K562 (cell line): ENCODE data around the gene SLC9A1. TPM values are rescaled to one million over a fixed set of nuclear protein-coding genes. Genes with fewer than 3 reads are reported as not detected.

Source experiments
- HEY1 ChIP-seq: fragments of 250-450 bp; sonication (Bioruptor Pico); IDR thresholded peaks from 2 replicates; pipeline ENCODE4 v1.5.0; 2020; ENCODE audit warnings: mild to moderate bottlenecking, moderate library complexity, borderline replicate concordance
- HOXB6 ChIP-seq: fragments of 250-450 bp; sonication (Bioruptor Pico); IDR thresholded peaks from 2 replicates; pipeline ENCODE4 v1.5.1; 2022; ENCODE audit warnings: mild to moderate bottlenecking, borderline replicate concordance
- KDM2B ChIP-seq: fragments of 250-450 bp; sonication (Bioruptor Pico); IDR thresholded peaks from 2 replicates; pipeline ENCODE4 v1.8.0; 2021; ENCODE audit warnings: mild to moderate bottlenecking, moderate library complexity
- SPI1 ChIP-seq: IDR thresholded peaks from 2 replicates; pipeline ENCODE4 v1.6.1; 2011; ENCODE audit warnings: low read depth, low read length, control low read depth, borderline replicate concordance
- ZNF324 ChIP-seq: fragments of 250-450 bp; sonication (Bioruptor Pico); IDR thresholded peaks from 2 replicates; pipeline ENCODE4 v1.4.0; 2020; ENCODE audit warnings: mild to moderate bottlenecking
- ZNF407 ChIP-seq: fragments of 450-650 bp; IDR thresholded peaks from 2 replicates; pipeline ENCODE4 v1.6.1; 2016; ENCODE audit warnings: low read depth
- ZNF644 ChIP-seq: fragments of 200-800 bp; sonication (Bioruptor generic); IDR thresholded peaks from 2 replicates; pipeline ENCODE4 v1.6.1; 2016; ENCODE audit warnings: low read depth, missing genetic modification characterization, missing compliant biosample characterization
- ZSCAN32 ChIP-seq: fragments of 450-650 bp; formaldehyde crosslinking; IDR thresholded peaks from 2 replicates; pipeline ENCODE4 v1.4.0; 2020; ENCODE audit warnings: mild to moderate bottlenecking, moderate library complexity
- polyA plus RNA-seq, 8 experiments: library from polyadenylated mRNA; depleted of rRNA in 4 of 8; stranded (reverse) in 5 of 8; unstranded in 3 of 8; fragments of >200 nt; fragmentation: Nextera tagmentation in 2 of 8; fragmentation: Illumina TruSeq in 1 of 8; extraction: Ambion mirVana in 2 of 8; extraction: Trizol in 1 of 8; gene quantifications; 2 replicates each; pipeline versions ENCODE4 v1.2.1 to v1.2.3, GENCODE V29; 2011 to 2014; ENCODE audit warnings: inconsistent platforms in 1 of 8, missing spikeins in 1 of 8
- total RNA-seq, 7 experiments: library from RNA; depleted of rRNA in 6 of 7; stranded (reverse); fragments of >200 nt in 6 of 7; fragmentation: Illumina TruSeq in 2 of 7; extraction: Trizol in 2 of 7; gene quantifications; 2 replicates each; pipeline versions ENCODE4 v1.2.1 to v1.2.3, GENCODE V29; 2011 to 2021; ENCODE audit warnings: low replicate concordance in 1 of 7
- TF ChIP-seq, protein P1 (sequence below): fragments of 450-650 bp; IDR thresholded peaks from 2 replicates; pipeline ENCODE4 v1.6.1; 2016; ENCODE audit warnings: mild to moderate bottlenecking
- TF ChIP-seq, protein P2 (sequence below): fragments of 450-650 bp; formaldehyde crosslinking; IDR thresholded peaks from 2 replicates; pipeline ENCODE4 v1.4.0; 2020; ENCODE audit warnings: mild to moderate bottlenecking, moderate library complexity
- TF ChIP-seq, protein P3 (sequence below): fragments of 250-450 bp; sonication (Bioruptor Pico); IDR thresholded peaks from 2 replicates; pipeline ENCODE4 v1.4.0; 2020

Gene SLC9A1
- total and polyA plus RNA-seq, 9 of the 15 experiments (the other 6 are each of a cell fraction or from before 2014, with no cell fraction given): 0.59 to 14.4 (median 2.0) TPM

DNA sequence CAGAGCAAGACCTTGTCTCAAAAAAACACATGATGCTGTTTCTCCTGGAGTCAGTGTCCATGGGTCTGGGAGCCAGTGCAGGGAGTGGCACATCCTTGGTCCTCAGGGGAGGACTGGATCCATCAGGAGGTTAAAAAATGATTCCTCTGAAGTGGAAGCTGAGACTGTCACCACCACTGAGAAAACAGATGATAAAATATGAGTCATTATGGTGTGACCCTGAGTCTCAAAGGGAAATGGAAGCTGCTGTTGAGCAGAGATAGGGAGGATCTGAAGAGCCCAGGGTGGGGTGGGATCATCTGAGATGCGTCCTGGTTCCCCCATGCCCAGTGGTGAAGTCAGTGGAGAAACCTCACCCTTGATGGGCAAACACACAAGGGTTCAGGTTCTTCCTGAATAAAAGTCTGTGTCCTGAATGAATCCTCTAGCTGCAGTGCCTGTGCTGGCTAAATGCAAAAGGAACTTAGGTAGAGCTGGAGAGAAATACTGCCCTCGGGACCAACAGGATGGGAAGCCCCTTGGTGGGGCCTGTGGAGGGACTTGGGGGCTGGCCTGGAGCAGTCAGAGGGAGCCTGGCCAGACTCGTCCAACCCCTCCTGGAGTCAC is 80.6 kb downstream of the SLC9A1 start (continued):
- TF ChIP-seq ZNF407 (no peak), HEY1 (CRISPR knock-in tag) (no peak), ZNF324 (CRISPR knock-in tag) (no peak), ZNF644 (tag) (no peak), KDM2B (CRISPR knock-in tag) (no peak), HOXB6 (no peak), SPI1 (peak; percentile 54; the same call in 1 of the 2 replicates), ZSCAN32 (CRISPR knock-in tag) (no peak)
- TF ChIP-seq, protein P1, sequence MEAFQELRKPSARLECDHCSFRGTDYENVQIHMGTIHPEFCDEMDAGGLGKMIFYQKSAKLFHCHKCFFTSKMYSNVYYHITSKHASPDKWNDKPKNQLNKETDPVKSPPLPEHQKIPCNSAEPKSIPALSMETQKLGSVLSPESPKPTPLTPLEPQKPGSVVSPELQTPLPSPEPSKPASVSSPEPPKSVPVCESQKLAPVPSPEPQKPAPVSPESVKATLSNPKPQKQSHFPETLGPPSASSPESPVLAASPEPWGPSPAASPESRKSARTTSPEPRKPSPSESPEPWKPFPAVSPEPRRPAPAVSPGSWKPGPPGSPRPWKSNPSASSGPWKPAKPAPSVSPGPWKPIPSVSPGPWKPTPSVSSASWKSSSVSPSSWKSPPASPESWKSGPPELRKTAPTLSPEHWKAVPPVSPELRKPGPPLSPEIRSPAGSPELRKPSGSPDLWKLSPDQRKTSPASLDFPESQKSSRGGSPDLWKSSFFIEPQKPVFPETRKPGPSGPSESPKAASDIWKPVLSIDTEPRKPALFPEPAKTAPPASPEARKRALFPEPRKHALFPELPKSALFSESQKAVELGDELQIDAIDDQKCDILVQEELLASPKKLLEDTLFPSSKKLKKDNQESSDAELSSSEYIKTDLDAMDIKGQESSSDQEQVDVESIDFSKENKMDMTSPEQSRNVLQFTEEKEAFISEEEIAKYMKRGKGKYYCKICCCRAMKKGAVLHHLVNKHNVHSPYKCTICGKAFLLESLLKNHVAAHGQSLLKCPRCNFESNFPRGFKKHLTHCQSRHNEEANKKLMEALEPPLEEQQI: no peak
- TF ChIP-seq, protein P2, sequence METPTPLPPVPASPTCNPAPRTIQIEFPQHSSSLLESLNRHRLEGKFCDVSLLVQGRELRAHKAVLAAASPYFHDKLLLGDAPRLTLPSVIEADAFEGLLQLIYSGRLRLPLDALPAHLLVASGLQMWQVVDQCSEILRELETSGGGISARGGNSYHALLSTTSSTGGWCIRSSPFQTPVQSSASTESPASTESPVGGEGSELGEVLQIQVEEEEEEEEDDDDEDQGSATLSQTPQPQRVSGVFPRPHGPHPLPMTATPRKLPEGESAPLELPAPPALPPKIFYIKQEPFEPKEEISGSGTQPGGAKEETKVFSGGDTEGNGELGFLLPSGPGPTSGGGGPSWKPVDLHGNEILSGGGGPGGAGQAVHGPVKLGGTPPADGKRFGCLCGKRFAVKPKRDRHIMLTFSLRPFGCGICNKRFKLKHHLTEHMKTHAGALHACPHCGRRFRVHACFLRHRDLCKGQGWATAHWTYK (CRISPR knock-in tag): no peak
- TF ChIP-seq, protein P3, sequence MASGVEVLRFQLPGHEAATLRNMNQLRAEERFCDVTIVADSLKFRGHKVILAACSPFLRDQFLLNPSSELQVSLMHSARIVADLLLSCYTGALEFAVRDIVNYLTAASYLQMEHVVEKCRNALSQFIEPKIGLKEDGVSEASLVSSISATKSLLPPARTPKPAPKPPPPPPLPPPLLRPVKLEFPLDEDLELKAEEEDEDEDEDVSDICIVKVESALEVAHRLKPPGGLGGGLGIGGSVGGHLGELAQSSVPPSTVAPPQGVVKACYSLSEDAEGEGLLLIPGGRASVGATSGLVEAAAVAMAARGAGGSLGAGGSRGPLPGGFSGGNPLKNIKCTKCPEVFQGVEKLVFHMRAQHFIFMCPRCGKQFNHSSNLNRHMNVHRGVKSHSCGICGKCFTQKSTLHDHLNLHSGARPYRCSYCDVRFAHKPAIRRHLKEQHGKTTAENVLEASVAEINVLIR: no peak
